HCT116 (cell line): Measurements from ENCODE around the gene CPEB1.

ENCODE experiments used
- CEBPB ChIP-seq: IDR thresholded peaks from 2 replicates; pipeline ENCODE4 v1.6.1; 2012; ENCODE audit warnings: low read depth
- SP1 ChIP-seq: IDR thresholded peaks from 2 replicates; pipeline ENCODE4 v1.6.1; 2012; ENCODE audit warnings: low read depth
- SRF ChIP-seq: IDR thresholded peaks from 2 replicates; pipeline ENCODE4 v1.6.1; 2012; ENCODE audit warnings: low read depth
- ZFX ChIP-seq: fragments of 450-650 bp; IDR thresholded peaks from 2 replicates; pipeline ENCODE4 v1.6.1; 2017
- TF ChIP-seq, protein P1 (sequence below), 3 experiments: fragments of 200-600 bp in 1 of 3; sonication (generic) in 1 of 3; IDR thresholded peaks in 2 of 3; conservative IDR thresholded peaks in 1 of 3; 2 replicates each; pipeline ENCODE4 v1.5.1; 2012 to 2017; ENCODE audit warnings: low read depth in 2 of 3, low read length in 2 of 3, antibody characterized with exemption in 1 of 3, borderline replicate concordance in 1 of 3, control low read depth in 1 of 3, mild to moderate bottlenecking in 1 of 3, mixed read lengths in 1 of 3, mixed run types in 1 of 3, moderate library complexity in 1 of 3; ENCODE audit not compliant: insufficient read depth in 1 of 3

DNA sequence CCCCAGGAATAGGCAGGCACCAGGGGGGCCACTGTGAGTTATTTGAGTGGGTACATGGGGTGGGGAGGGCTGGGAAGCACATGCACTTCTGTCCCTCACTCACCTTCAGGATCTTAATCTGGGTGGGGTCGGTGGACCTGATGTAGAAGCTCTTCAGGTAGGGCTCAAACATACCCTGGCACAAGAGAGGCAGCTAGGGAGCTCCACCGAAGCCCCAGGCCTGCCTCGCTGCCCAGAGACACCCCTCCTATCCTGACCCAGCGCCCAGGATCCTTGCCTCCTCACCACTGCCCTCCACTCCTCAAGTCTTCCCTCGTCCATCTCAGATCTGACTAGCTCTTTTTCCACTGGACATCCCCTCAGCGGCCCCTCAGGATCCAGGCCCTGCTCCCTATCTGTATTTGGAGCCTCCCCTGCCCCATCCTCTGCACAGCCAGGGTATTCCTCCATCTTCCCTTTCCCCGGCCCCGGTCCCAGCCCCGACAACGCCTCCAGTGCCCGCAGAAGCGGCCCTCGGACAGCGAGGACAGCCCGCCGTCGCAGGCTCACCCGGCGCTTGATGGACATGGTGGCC is 32.5 kb upstream of the CPEB1 start:
- TF ChIP-seq ZFX (no peak), SRF (no peak), CEBPB (no peak), SP1 (no peak)
- TF ChIP-seq, protein P1, sequence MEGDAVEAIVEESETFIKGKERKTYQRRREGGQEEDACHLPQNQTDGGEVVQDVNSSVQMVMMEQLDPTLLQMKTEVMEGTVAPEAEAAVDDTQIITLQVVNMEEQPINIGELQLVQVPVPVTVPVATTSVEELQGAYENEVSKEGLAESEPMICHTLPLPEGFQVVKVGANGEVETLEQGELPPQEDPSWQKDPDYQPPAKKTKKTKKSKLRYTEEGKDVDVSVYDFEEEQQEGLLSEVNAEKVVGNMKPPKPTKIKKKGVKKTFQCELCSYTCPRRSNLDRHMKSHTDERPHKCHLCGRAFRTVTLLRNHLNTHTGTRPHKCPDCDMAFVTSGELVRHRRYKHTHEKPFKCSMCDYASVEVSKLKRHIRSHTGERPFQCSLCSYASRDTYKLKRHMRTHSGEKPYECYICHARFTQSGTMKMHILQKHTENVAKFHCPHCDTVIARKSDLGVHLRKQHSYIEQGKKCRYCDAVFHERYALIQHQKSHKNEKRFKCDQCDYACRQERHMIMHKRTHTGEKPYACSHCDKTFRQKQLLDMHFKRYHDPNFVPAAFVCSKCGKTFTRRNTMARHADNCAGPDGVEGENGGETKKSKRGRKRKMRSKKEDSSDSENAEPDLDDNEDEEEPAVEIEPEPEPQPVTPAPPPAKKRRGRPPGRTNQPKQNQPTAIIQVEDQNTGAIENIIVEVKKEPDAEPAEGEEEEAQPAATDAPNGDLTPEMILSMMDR (IDR thresholded peaks at IDR 0.05 in 2 of 3, conservative IDR thresholded peaks at IDR 0.05 in 1 of 3; ENCODE audit: borderline replicate concordance in 1 of 3, insufficient read depth in 1 of 3, low read depth in 2 of 3, low read length in 2 of 3), result no peak
